Non-pigmented ciliary epithelial cell (primary cell): ENCODE data around the gene THTPA.

Experiments
- DNase-seq: peaks from one replicate; pipeline ENCODE4 v3.0.0-alpha.2; 2010; ENCODE audit warnings: low read depth

THTPA gene

DNA sequence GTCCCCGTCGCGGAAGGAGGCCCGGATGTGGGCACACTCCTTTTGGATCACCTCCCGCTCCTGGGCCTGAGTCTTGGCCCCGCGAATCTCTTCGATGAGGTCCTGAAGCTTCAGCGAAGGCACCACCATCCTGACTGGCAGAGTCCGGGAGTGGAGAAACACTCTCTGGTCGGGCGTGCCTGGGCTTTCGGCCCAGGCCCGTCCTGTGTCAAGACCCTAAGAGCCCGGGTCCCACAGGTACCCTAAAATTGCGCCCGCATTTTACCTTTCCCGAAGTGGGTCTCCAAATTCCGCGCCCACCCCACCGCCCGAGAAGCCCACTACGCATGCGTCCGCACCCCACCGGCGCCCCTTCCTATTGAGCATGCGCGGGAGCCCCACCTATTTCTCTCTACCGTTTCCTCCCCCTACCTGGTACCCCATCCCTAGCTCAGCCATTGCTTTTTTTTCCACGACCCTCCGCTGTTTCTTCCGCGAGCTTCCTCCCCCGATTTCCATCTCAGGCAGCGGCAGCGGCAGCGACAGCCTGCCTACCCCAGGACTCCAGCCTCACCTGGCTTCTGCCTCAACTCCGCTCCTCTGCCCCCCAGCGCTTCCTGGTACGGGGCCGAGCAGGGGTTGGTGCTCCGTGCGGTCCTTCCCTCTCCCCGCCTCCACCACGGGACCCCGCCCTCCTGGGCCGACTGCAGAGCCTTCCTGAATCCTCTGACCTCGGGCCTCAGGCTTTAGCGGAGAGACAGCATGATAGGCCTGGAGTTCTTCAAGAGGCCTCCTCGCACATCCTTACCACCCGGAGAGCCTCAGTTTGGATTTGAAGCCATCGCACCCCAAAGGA is 11.3 kb downstream of the THTPA start, which contains the start of gene AP1G2:
AP1G2 (minus strand) TSS at position 606 of the 835 bp plus-strand sequence; CDS start at position 129, 477 bp downstream.
- DNase-seq: no peak

DNA sequence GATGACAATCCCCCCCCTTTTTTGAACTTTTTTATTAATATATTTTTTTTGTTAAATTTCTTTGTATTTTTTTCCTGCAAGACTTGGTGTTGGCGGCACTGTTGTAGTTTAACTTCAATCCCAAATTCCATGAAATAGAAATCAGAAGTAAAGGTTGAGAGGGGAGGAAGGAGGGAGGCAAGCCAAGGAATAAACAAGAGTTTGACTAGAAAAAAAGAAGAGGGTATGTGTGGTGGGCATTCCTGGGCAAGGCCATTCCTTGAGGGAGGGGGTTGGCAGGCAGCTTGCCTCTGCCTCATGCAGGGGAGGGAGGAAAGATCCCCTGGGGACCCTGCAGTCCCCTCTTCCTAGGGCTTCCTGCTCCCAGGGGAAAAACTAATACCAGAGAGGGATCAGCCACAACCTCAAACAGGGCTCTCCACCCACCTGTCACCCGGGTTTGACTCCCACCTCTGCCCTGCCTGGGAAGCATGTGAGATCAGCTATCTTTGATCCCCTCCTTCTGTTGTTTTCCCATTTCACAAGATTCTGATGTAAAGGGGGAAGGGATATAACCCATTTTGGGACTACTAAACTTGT is 12.0 kb downstream of the THTPA start:
- no peak for DNase-seq

DNA sequence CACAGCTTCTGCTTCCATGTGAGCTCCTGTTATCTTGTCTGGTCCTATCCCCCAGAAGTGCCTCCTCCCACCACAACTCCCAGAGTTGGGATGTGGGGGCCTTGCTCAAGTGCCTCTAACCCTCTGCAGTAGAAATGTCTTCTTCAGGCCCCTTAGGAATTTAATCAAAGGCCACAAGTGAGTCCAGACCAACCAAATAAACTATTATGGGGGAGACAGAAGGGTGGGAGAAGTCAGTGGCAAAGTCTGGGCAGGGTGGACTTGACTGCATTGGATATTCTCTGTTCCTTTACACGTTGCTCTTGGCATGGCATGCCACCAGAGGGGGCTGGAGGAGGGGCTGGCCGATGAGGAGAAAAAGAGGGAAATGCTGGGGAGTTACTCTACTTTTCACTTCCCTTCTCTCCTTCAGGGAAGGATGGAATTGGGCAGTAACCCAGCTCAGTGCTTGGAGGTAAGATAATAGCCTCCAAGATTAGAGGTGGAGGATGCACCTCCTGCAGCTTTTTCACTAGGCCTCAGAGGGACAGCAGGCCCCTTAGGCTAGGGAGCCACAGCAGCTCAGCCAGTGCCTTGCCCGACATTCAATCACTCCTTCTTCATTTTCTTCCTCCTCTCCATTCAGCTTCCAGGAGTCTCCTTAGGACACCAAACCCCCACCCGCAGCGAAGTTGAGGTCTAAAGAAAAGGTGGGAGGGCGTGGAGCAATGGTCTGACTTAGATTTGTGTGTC is 12.7 kb downstream of the THTPA start:
- DNase-seq: no peak

DNA sequence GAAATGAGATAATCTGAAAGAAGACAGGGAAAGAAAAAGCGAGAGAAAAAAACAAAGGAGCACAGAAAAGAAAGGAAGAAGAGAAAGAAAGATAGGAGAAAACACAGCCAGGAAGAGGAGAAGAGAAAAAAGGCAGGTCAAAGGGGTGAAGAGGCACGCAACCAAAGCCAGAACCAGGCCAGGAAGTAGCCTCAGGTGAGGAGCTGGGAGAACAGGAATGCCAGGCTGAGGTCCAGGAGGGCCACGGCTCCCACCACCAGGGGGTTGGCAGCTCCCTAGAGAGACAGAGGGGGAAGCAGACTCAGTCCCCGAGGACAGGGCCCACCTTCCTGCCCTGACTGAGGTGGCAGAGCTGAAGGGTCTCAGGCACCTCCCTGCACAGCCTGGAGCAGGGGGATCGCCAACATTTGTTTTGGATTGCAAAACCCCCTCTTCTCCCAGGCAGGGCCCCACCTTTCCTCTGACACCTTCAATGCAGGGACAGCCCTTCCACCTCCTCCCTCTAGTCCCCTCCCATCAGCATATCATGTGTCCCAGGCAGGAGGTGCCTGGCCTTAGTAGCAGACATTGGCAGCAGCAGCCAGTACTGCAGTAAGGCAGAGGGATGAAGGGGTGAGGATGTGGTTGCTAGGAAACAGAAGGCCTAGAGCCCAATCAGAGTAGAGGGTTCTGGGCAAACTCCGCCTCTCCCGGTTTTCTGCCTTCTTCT is 13.5 kb downstream of the THTPA start:
- DNase-seq: no peak

DNA sequence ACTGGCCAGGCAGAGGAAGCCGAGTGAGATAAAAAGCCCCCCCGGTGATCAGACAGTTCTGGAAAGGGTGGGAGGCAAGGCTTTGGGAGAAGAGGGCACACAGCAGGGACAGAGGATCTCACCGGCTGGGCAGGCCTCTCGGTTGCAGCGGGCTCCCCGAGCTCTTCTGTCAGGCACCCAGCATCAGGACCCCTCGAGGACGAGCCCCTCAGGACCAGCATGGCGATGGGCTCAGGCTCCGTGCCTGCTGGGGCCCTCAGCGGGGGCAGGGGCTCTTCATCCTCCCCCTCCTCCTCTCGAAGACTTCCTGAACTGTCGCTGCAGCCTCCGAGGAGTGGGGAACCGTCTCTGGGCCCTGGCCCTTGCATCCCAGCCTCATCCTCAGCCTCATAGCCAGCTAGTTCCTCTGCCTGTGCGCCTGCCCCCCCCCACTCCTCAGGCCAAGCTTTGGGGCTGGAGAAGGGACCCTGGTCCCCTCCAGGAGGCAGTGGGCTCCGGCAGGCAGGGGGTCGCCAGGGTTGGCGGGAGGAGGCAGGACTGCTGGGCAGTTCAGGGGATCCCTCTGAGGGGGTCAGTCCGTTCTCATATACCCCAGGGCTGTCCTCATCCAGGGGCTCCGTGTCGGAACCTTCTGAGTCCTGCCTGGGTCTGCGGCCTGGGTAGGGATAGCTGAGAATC is 14.9 kb downstream of the THTPA start:
- DNase-seq: no peak

DNA sequence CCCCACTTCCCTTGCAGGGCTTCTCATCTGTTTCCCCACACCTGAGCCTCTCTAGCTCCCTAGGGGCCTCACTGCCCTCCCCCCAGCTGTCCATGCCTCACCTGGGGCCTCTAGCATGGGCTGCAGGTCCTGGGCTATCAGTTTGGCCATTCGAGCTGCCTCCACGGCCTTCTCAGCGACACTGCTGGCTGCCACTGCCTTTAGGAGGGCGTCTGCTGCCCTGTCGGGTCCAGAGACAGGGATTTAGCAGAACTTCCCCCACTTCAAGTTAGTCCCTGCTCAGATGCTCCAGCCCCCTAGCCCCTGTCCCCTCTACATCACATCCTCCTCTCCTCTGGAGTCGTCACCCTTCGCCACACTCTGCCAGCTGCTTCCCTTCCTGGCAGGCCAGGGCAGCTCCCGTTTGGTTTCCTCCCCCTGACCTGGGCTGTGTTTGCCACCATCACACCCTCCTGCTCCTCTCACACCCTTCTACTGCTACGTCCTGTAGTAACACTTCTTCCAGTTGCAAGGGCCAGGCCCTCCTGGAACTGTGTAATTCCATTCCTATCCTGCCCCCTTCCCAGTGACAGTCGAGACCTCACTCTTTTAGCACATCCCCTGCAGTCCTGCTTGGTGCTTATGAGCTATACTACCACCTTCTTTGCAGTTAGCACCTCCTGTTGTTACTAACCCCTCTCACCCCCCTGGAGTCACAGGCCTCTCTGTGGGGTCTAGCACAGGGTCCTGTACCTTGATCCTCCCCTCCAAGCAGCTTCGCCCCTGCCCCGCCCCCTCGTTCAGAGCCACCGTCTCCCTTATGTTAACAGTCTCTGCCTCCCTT is 15.8 kb downstream of the THTPA start:
- no peak for DNase-seq

DNA sequence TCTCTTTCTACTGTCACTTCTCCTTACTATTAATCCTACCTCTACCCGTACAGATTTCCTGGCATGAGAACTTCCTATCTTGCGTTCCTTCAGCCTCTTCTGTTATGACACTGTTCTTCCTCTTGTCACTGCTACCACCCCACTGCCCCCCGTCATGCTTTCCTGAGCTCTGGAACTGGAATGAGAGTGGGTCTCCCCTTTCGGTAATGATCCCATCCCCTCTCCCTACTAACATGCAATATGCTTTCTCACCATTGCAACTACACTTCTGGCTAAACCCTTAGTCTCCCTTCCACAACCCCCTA is 16.4 kb downstream of the THTPA start:
- DNase-seq: no peak

DNA sequence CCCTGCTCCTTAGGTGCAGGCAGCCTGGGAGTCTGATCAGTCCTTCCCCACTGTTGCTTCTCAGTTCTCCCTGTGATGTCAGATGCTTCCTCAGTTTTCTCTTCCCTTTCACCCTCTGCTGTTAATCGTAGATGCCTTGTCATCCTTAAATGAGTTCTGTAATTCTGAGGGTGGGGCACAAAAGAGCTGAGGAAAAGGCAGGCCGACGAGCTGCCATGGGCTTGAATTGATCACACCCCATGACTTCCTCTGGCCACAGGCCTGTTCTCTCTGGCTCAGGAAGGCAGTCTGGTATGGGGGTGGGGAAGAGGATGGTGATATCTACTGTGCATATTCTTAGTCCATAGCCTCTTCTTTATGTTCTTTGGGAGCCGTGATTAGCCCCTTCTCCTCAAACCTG is 16.8 kb downstream of the THTPA start:
- no peak for DNase-seq

DNA sequence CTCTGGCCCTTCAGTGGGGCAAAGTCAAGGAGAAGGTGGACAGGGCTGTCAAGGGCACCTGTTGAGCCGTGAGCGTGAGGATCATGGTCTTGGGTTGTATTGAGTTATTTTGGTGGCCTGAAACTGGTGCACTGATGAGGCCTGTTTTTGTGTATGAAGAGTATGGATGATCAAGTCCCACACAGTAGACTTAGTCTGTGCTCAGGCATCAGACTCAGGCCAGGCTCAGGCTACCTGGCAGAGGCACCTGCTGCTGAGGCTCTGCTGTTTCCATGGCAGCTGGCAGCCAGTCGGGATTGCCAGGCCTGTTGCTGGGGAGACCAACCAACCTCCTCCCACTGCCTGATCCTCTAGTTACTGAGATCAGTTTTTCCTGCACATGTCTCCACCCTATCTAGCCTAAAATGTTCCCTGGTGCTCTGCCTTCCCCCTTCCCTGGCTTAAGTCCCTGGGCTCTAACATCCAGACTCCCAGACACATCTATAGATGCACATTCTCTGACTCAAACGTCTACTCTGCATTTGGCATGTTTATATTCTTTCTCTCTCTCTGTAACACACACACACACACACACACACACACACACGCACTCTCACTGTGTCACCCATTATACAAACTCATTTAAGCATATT is 17.4 kb downstream of the THTPA start:
- no peak for DNase-seq

DNA sequence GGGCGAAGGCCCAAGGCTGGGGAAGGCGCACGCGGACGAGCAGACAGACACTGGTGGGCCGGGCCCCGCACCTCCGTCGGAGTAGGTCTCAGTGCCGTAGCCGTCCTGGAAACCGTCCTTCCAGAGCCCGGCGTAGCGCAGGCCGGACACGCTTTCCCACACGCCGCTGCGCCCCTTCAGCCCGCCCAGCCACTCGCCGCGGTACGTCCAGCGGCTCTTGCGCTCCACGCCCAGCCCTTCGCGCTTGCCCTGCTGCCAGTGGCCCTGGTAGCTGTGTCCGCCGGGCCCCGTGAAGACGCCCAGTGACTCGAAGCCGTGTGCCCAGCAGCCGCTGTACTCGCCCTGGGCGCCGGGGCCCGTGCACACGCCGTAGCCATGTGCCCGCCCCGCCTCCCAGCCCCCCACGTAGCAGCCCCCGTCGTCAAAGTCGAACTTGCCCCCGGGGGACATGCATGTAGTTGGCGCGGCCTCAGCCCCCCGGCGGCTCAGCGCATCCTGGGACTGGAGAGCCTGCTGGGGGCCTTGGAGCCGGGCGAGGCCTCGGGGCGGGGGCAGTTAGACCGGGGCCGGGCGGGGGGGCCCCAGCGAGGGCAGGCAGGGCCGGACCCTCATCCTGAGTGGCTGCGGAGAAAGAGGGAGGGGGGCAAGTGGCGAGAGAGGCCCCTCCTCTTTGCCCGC is 21.1 kb downstream of the THTPA start:
- DNase-seq: no peak

DNA sequence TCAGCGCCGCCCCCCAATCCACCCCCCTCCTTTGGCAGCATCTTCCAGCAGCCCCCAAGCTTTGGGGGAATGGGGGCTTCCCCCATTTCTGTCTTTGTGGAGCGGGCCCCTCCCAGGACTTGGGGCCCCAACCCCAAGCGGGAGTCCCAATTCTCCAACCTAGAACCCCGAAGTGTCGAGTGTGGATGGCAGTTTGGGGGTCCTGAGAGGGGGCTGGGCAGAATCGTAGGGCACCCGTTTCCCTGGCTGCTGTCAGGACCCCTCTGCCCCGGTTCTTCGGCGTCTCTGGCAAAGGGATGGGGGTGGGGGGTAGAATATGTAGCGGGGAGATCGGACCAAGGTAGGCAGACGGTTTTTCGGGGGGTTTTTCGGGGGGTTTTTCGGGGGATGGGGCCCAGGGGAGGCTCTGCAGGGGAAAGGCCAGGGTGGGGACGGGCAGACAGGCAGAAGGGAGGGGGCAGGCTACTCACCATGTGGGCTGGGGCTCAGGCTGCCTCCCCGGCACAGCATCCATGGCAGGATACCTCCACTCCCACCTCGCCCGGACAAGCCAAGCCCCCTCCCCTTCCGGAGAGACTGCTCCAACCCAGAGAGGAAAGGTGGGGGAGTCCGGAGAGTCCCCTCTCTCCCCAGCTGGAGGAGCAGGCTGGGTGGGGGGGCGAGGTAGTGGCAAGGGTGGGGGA is 21.8 kb downstream of the THTPA start:
- DNase-seq: no peak

DNA sequence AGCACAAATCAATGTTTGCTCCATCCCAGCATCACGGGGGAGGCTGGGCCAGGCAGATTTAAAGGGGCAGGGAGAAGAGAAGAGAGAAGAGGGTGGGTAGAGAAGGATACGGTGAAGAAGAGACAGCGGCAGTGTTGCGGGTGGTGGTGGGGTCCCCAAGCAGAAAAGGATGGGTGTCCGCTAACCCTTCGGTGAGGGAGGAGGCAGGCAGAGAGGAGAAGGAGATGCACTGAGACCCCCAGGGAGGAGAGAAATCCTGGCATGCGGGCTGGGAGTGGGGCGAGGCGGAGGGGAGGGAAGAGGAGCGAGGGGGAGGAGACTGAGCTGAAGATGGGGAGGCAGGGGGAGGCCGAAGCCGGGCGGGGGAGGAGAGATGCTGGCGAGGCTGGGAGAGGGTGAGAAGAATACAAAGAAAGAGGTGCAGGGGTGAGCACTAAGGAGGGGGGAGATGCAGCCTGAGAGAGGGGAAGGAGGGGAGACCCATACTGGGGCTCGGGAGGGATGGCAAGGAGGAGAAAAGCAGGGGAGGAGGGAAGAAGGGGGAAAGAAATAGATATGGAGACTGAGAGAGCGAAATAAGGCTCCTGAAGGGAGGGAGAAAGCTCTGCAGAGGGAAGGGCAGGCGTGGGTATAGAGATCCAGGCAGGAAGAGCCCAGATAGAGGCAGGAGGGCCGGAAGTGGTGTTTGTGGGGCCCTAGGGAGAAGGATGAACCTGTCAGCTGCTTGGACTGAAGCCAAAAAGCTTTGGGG is 22.7 kb downstream of the THTPA start, which contains the start of gene JPH4:
JPH4 (minus strand) TSS at position 231 of the 751 bp plus-strand sequence. CDS start 1,337 bp downstream, outside the sequence.
- DNase-seq: no peak

DNA sequence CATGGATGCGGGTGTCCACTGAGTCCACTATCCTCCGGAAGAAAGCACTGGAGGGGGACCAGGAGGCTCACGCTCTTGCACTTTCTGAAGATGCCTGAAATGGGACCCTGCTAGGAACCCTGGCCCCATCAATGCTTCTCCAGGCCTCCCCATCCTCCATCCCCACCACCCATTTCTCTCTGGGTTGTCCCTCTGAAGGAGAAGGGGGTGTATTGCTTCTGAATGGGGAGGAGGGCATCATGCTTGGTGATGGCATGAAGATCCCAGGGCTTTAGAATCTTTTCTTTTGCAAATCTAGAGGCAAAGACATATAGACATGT is 23.2 kb downstream of the THTPA start:
- no peak for DNase-seq

DNA sequence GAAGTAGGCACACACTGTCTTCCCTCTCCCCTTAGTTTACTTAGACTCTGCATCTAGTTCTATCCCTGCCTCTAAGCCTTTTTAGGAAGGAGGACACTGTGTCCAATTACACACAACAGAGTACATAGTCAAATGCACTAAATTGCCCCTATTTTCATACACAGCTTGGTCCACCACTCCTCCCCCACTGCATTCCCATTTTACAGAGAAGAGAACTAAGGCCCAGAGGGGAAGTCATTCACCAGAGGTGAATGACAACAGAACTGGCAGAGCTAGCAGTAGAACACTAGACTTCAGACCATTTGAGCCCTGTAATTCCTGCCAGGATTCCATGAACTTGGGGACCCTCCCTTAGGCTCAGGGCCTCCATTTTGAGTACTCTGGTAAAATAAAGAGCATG is 23.7 kb downstream of the THTPA start:
- DNase-seq: no peak

DNA sequence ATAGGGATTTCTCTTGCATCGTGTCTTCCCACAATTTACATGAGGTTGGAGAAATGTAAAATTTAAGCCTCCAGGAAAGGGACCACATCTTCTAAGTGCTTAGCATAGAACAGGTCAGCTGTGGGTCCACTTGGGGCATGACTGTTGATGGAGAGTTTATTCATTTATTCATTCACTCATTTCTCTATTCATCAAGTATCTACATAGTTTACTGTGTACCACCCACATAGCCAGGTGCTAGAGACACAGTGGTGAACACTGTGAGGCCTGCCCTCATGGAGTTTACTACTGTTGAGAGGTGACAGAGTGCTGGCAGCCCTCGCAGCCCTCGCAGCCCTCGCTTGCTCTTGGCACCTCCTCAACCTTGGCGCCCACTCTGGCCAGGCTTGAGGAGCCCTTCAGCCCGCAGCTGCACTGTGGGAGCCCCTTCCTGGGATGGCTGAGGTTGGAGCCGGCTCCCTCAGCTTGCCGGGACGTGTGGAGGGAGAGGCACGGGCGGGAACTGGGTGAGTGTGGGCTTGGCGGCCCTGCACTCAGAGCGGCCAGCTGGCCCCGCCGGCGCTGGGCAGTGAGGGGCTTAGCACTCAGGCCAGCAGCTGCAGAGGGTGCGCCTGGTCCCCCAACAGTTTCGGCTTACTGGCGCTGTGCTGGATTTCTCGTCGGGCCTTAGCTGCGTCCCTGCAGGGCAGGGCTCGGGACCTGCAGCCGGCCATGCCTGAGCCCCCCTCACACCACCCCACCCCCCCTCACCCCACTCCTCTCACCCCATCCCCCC is 24.3 kb downstream of the THTPA start:
- DNase-seq: no peak

DNA sequence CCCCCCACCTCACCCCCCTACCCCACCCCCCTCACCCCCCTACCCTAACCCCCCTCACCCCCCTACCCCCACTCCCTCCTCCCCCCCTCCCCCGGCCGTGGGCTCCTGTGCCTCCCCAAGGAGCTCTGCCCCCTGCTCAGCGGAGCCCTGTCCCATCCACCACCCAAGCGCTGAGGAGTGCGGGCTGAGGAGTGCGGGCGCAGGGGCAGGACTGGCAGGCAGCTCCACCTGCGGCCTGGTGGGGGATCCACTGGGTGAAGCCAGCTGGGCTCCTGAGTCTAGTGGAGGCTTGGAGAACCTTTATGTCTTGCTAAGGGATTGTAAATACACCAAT is 24.8 kb downstream of the THTPA start:
- DNase-seq: no peak

DNA sequence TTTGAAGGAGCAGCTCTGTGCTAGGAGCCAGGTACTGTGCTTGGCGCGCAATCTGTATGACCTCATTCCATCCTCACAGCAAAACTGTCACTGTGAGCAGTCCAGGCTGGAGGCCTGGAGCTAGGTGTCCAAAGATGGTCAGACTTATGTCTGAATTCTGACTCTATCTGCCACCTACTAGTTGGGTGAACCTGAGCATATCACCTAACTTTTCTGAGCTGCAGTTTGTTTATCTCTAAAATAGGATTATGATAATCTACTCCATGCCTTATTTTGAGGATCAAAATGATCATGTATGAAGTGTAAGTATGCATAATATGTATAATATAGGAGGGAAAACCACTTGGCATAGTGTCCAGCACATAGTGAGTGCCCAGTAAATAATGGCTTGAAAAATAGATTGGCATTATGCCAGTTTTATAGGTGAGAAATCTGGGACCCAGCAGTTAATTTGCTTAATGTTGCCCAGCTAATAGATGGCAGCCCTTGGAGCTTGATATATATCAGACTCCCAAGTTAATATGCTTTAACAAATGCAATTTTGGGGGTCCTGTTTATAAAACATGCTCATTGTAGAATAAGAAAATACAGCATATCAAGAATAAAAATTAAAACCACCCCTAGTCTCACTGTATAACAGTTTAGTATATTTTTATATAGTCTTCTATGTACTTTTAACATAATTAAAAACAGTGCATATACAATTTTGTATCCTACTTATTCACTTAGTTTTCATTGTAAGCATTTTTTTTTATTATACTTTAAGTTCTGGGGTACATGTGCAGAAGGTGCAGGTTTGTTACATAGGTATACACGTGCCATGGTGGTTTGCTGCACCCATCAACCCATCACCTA is 27.1 kb downstream of the THTPA start:
- DNase-seq: no peak
